ENCODE data around the gene KIF19. TPM values are rescaled to one million over a fixed set of nuclear protein-coding genes. Genes with fewer than 3 reads are reported as not detected.

KIF19 gene
- total and polyA plus RNA-seq, 2 of the 8 experiments (the other 6 are each of a cell fraction or from before 2014, with no cell fraction given), result 0.52 to 0.77 TPM

- Histone ChIP-seq H2AK5ac (ENCODE audit: low read depth, low read length) (no peak overlapping the region), H3K4me2 (ENCODE audit: insufficient read depth in 1 of 2, low read depth in 2 of 2, low read length in 2 of 2) (no peak overlapping the region), H4K8ac (ENCODE audit: extremely low read depth, insufficient read depth, low read length) (no peak overlapping the region), H3K23me2 (ENCODE audit: low read depth, low read length) (no peaks in the 10 kb centered on the region), H3K9ac (replicated peaks in 1 of 4; ENCODE audit: extremely low read depth in 1 of 4, low read depth in 3 of 4, low read length in 3 of 4) (no peak overlapping the region), H3K27ac (ENCODE audit: low read depth, low read length) (no peak overlapping the region), H3K4ac (replicated peaks; ENCODE audit: insufficient read length, low read depth, low read length) (no peak overlapping the region), H3K36me3 (ENCODE audit: control insufficient read depth in 2 of 4, insufficient read depth in 4 of 4, low read length in 3 of 4) (no peaks in the 10 kb centered on the region), H2BK12ac (ENCODE audit: low read depth, low read length) (no peak overlapping the region), H2BK120ac (replicated peaks; ENCODE audit: low read depth, low read length) (no peak overlapping the region), H3K4me1 (replicated peaks in 1 of 4; ENCODE audit: control insufficient read depth in 3 of 4, insufficient read depth in 4 of 4, low read length in 3 of 4) (no peaks in the 10 kb centered on the region), H3K23ac (ENCODE audit: insufficient read length) (no peak overlapping the region), H2BK15ac (ENCODE audit: low read length) (no peak overlapping the region), H2AFZ (ENCODE audit: low read length) (no peak overlapping the region), H4K20me1 (replicated peaks in 1 of 2; ENCODE audit: control insufficient read depth in 1 of 2, insufficient read depth in 2 of 2, low read length in 2 of 2) (no peaks in the 10 kb centered on the region), H2BK20ac (ENCODE audit: low read length) (no peak overlapping the region), H3K9me3 (ENCODE audit: insufficient read depth in 2 of 2, low read depth in 1 of 2, low read length in 1 of 2) (no peaks in the 10 kb centered on the region), H2BK5ac (ENCODE audit: low read depth, low read length) (no peak overlapping the region), H4K91ac (replicated peaks; ENCODE audit: insufficient read length, low read length) (no peak overlapping the region), H3K56ac (replicated peaks; ENCODE audit: insufficient read length, low read depth, low read length) (no peak overlapping the region), H3K14ac (ENCODE audit: insufficient read length) (no peak overlapping the region), H4K5ac (ENCODE audit: insufficient read length, low read depth, low read length) (no peak overlapping the region), H3K18ac (ENCODE audit: extremely low read depth, low read length) (no peak overlapping the region), H3K79me1 (ENCODE audit: low read depth, low read length) (no peaks in the 10 kb centered on the region), H3K27me3 (replicated peaks in 1 of 4; ENCODE audit: control insufficient read depth in 3 of 4, extremely low read depth in 1 of 4, insufficient read depth in 3 of 4, low read length in 3 of 4) (no peaks in the 10 kb centered on the region; a peak in 1 of 7 replicates), H3K4me3 (ENCODE audit: extremely low read depth in 1 of 4, insufficient read depth in 2 of 4, low read depth in 3 of 4, low read length in 4 of 4) (no peak overlapping the region), H3K79me2 (ENCODE audit: control insufficient read depth in 1 of 2, insufficient read depth in 2 of 2, low read length in 2 of 2) (no peaks in the 10 kb centered on the region)
- DNase-seq (ENCODE audit: low read depth in 1 of 2, low spot score in 2 of 2), result peak; percentile 23 to 58
- 36% methylated on average over 5 of the region's 5 CpGs; no CpG with 5 or more reads in 1 of the 2 experiments for WGBS, 2 experiments (ENCODE audit: extremely low coverage in 1 of 2, insufficient coverage in 1 of 2, insufficient read length in 1 of 2, insufficient replicate concordance in 2 of 2, low coverage in 1 of 2, low lambda C conversion rate in 2 of 2, missing lambda C conversion rate in 1 of 2)
- FAIRE-seq, result peak; percentile 66
- POLR2A ChIA-PET (ENCODE audit: partially characterized antibody), result interaction anchor here (1.1 to 1.5 kb wide), 5 partner anchors 12 to 92 kb away, joined by 3 to 5 read pairs (median 4); partner anchors contain the start of genes BTBD17 and TTYH2
- CTCF ChIA-PET (ENCODE audit: partially characterized antibody), result interaction anchor here (0.7 to 8.6 kb wide), 27 partner anchors 12 to 200 kb away, joined by 3 to 114 read pairs (median 5); partner anchors contain the start of genes BTBD17 and GPR142
- TF ChIP-seq GABPA (IDR thresholded peaks at IDR 0.05; ENCODE audit: borderline replicate concordance, insufficient read depth, low read length) (no peak), FOSL1 (IDR thresholded peaks at IDR 0.05; ENCODE audit: insufficient read depth, low read depth, low read length) (no peak)
These were observed 29.5 kb upstream of the KIF19 start for GRCh38 chr17:74296548-74296936.

All from H1 (cell line).